HCT116 (cell line): Measurements from ENCODE around the gene TPRG1L. TPM values are rescaled to one million over a fixed set of nuclear protein-coding genes. Genes with fewer than 3 reads are reported as not detected.

Experiments used
- ATAC-seq: fragments of 200-7000 bp; cut with Tn5 transposase; 2 replicates; pipeline ENCODE4 v1.9.1; 2020; ENCODE audit warnings: mild to moderate bottlenecking, moderate library complexity
- BruUV-seq: library from RNA; stranded (reverse); fragments of 400-500 nt; replicated peaks from 2 replicates; lab custom pipeline; 2021; lab: Mats Ljungman, UMichigan
- CTCF ChIA-PET: fragments of 300-600 bp; sonication (Branson Sonifier 250); formaldehyde crosslinking; loops from one replicate; lab custom pipeline; 2021; ENCODE audit warnings: antibody characterized with exemption; lab: Charles Lee
- POLR2A ChIA-PET: fragments of 300-600, 350-600 bp; sonication (Branson Sonifier 250); formaldehyde crosslinking; loops from one replicate; lab custom pipeline; 2021; ENCODE audit warnings: antibody characterized with exemption; lab: Charles Lee
- RAD21 ChIA-PET, 2 experiments: fragments of 300-600 bp; sonication (Branson Sonifier 250); formaldehyde crosslinking; loops; one replicate each; lab custom pipeline; 2023; ENCODE audit warnings: low total read pairs in 2 of 2; ENCODE audit not compliant: uncharacterized antibody in 2 of 2, unreplicated experiment in 2 of 2, low non-redundant PET in 1 of 2; lab: Charles Lee
- DNase-seq: peaks from one replicate; pipeline ENCODE4 v3.0.0-alpha.2; 2010; ENCODE audit warnings: low read depth, low spot score
- H2AFZ ChIP-seq: fragments of 200-600 bp; shearing (Covaris generic), sonication (generic); 2 replicates; pipeline ENCODE4 v1.6.1; 2017; ENCODE audit warnings: low read depth, mixed run types, mixed read lengths, antibody characterized with exemption, low read length; ENCODE audit not compliant: poor library complexity, severe bottlenecking
- H3K27ac ChIP-seq: 2 replicates; pipeline ENCODE4 v1.5.1; 2012; ENCODE audit warnings: low read depth, low read length
- H3K27me3 ChIP-seq: fragments of 200-600 bp; sonication (generic); 2 replicates; pipeline ENCODE4 v1.6.1; 2016; ENCODE audit warnings: mixed run types, low read length, mixed read lengths; ENCODE audit not compliant: insufficient read depth
- H3K36me3 ChIP-seq, 2 experiments: fragments of 200-500 bp in 1 of 2; fragments of 200-600 bp in 1 of 2; sonication (Bioruptor generic) in 1 of 2; sonication (generic) in 1 of 2; 2 replicates each; pipeline versions ENCODE4 v1.5.1 to v1.6.1; 2014 to 2016; ENCODE audit warnings: low read length in 2 of 2, inconsistent platforms in 1 of 2, mixed read lengths in 1 of 2, mixed run types in 1 of 2; ENCODE audit not compliant: insufficient read depth in 2 of 2, control insufficient read depth in 1 of 2
- H3K4me1 ChIP-seq, 2 experiments: fragments of 200-600 bp in 1 of 2; sonication (generic) in 1 of 2; 2 replicates each; pipeline versions ENCODE4 v1.5.1 to v1.6.1; 2012 to 2017; ENCODE audit warnings: low read length in 2 of 2, inconsistent platforms in 1 of 2, mild to moderate bottlenecking in 1 of 2, mixed read lengths in 1 of 2, mixed run types in 1 of 2, moderate library complexity in 1 of 2; ENCODE audit not compliant: insufficient read depth in 2 of 2, control insufficient read depth in 1 of 2
- H3K4me2 ChIP-seq: fragments of 200-600 bp; sonication (generic); 2 replicates; pipeline ENCODE4 v1.6.1; 2017; ENCODE audit warnings: mixed run types, low read length, mixed read lengths
- H3K4me3 ChIP-seq, 2 experiments: fragments of 200-600 bp in 1 of 2; sonication (generic) in 1 of 2; replicated peaks in 1 of 2; 2 replicates each; pipeline ENCODE4 v1.5.1; 2011 to 2016; ENCODE audit warnings: low read length in 2 of 2, control low read depth in 1 of 2, low read depth in 1 of 2, mild to moderate bottlenecking in 1 of 2, mixed read lengths in 1 of 2, mixed run types in 1 of 2
- H3K79me2 ChIP-seq: fragments of 200-600 bp; sonication (generic); 2 replicates; pipeline ENCODE4 v1.6.1; 2017; ENCODE audit warnings: mild to moderate bottlenecking, mixed run types, low read length, moderate library complexity, mixed read lengths; ENCODE audit not compliant: insufficient read depth
- H3K9ac ChIP-seq: fragments of 200-600 bp; sonication (generic); 2 replicates; pipeline ENCODE4 v1.6.1; 2016; ENCODE audit warnings: low read length, mixed read lengths
- H3K9me2 ChIP-seq: fragments of 200-600 bp; sonication (generic), shearing (Covaris generic); 2 replicates; pipeline ENCODE4 v1.6.1; 2017; ENCODE audit warnings: mixed run types, mild to moderate bottlenecking, moderate library complexity; ENCODE audit not compliant: insufficient read depth
- H3K9me3 ChIP-seq, 2 experiments: fragments of 200-500 bp in 1 of 2; fragments of 200-600 bp in 1 of 2; sonication (Bioruptor generic) in 1 of 2; sonication (generic) in 1 of 2; 2 replicates each; pipeline ENCODE4 v1.6.1; 2014 to 2017; ENCODE audit warnings: low read length in 2 of 2, mixed read lengths in 2 of 2, inconsistent platforms in 1 of 2, low read depth in 1 of 2, mild to moderate bottlenecking in 1 of 2, mixed run types in 1 of 2, moderate library complexity in 1 of 2; ENCODE audit not compliant: control insufficient read depth in 1 of 2, insufficient read depth in 1 of 2
- H4K20me1 ChIP-seq: fragments of 200-600 bp; sonication (generic), shearing (Covaris generic); 2 replicates; pipeline ENCODE4 v1.6.1; 2017; ENCODE audit warnings: mixed run types, mild to moderate bottlenecking, moderate library complexity; ENCODE audit not compliant: insufficient read depth
- CBX3 ChIP-seq: IDR thresholded peaks from 2 replicates; pipeline ENCODE4 v1.6.1; 2012; ENCODE audit warnings: low read depth
- ELF1 ChIP-seq: IDR thresholded peaks from 2 replicates; pipeline ENCODE4 v1.6.1; 2012; ENCODE audit warnings: low read depth, borderline replicate concordance
- EZH2 ChIP-seq: fragments of 200-600 bp; sonication (generic); IDR thresholded peaks from 2 replicates; pipeline ENCODE4 v1.6.1; 2017; ENCODE audit warnings: antibody characterized with exemption, mixed run types
- JUND ChIP-seq: IDR thresholded peaks from 2 replicates; pipeline ENCODE4 v1.6.1; 2012
- POLR2A ChIP-seq: IDR thresholded peaks from 2 replicates; pipeline ENCODE4 v1.7.0; 2011; ENCODE audit warnings: borderline replicate concordance; ENCODE audit not compliant: insufficient read depth, insufficient read length; ENCODE audit errors: extremely low read depth
- POLR2AphosphoS5 ChIP-seq: IDR thresholded peaks from 2 replicates; pipeline ENCODE4 v1.6.1; 2011; ENCODE audit warnings: mild to moderate bottlenecking, low read depth, low read length, moderate library complexity
- SIN3A ChIP-seq: IDR thresholded peaks from 2 replicates; pipeline ENCODE4 v1.6.1; 2012; ENCODE audit warnings: low read depth
- intact Hi-C: fragments of 100-400 bp; cut with micrococcal nuclease; formaldehyde crosslinking; loops from 2 replicates; pipeline ENCODE4 v1.10.0; 2022
- total RNA-seq: library from RNA; stranded (reverse); gene quantifications from one replicate; pipeline ENCODE4 v1.2.1, GENCODE V29; 2021; ENCODE audit not compliant: unreplicated experiment
- TF ChIP-seq, protein P1 (sequence below): IDR thresholded peaks from 2 replicates; pipeline ENCODE4 v1.6.1; 2011; ENCODE audit warnings: mild to moderate bottlenecking, low read length, moderate library complexity; ENCODE audit not compliant: insufficient replicate concordance; ENCODE audit errors: extremely low read depth

The TPRG1L gene
- total RNA-seq, 1 experiment from 2014 or later: 25.6 TPM

DNA sequence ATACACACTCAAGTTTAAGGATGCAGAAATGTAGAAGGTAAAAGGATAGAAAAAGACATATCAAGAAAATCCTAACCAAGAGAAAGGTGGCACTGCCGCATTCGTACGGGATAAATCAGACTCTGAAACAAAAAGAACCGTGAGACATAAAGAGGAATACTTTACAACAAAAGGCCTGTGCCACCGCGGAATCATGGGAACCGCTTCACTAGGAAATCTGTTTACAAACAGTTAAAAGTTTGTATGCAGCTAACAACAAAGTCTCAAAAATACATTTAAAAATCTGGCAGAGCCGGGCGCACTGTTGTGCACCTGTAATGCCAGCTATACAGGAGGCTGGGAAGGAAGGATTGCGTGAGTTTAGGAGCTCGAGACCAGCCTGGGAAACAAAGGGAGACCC lies 17.0 kb downstream of the TPRG1L start:
- POLR2A ChIA-PET: no interaction called here
- Histone ChIP-seq H3K9ac (no peak overlapping the region), H4K20me1 (no peaks in the 10 kb centered on the region)
- no TSS peak for BruUV-seq
- no peak for TF ChIP-seq JUND
- TF ChIP-seq CBX3: no peak
- TF ChIP-seq, protein P1, sequence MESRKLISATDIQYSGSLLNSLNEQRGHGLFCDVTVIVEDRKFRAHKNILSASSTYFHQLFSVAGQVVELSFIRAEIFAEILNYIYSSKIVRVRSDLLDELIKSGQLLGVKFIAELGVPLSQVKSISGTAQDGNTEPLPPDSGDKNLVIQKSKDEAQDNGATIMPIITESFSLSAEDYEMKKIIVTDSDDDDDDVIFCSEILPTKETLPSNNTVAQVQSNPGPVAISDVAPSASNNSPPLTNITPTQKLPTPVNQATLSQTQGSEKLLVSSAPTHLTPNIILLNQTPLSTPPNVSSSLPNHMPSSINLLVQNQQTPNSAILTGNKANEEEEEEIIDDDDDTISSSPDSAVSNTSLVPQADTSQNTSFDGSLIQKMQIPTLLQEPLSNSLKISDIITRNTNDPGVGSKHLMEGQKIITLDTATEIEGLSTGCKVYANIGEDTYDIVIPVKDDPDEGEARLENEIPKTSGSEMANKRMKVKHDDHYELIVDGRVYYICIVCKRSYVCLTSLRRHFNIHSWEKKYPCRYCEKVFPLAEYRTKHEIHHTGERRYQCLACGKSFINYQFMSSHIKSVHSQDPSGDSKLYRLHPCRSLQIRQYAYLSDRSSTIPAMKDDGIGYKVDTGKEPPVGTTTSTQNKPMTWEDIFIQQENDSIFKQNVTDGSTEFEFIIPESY: no peak
- no peak for TF ChIP-seq ELF1
- no peak for TF ChIP-seq SIN3A
- TF ChIP-seq EZH2: no peak
- TF ChIP-seq POLR2AphosphoS5: no peak
- TF ChIP-seq POLR2A: no peak
- TF ChIP-seq, all 23 proteins: peak for 0
- H3K9me3 ChIP-seq: no peaks in the 10 kb centered on the region
- peaks cover 3% of the 10 kb centered on the region; the same call in 1 of the 2 replicates for H3K79me2 ChIP-seq
- no peak overlapping the region for H3K4me3 ChIP-seq
- H2AFZ ChIP-seq: no peak overlapping the region
- peaks cover 17 to 34% of the 10 kb centered on the region in 2 experiments; a peak in 3 of 4 replicates for H3K36me3 ChIP-seq
- no peaks in the 10 kb centered on the region for H3K27me3 ChIP-seq
- ATAC-seq (no peak), DNase-seq (no peak)
- no peak overlapping the region for H3K4me2 ChIP-seq
- no peak overlapping the region for H3K27ac ChIP-seq
- no peaks in the 10 kb centered on the region for H3K4me1 ChIP-seq
- H3K9me2 ChIP-seq: no peaks in the 10 kb centered on the region
- ChIA-PET CTCF (no interaction called here), RAD21 (no interaction called here)
- intact Hi-C loops: no loop called here
